ENCODE results near the gene VDAC1. TPM values are rescaled to one million over a fixed set of nuclear protein-coding genes. Genes with fewer than 3 reads are reported as not detected.
"Not testable (repeated sequence)": the region's sequence is repeated elsewhere in the genome, so short reads cannot be mapped to it uniquely, and the experiment has no call there.

The VDAC1 gene
- total RNA-seq, 3 donors from 2014 or later: 153 to 283 (median 246) TPM

DNA sequence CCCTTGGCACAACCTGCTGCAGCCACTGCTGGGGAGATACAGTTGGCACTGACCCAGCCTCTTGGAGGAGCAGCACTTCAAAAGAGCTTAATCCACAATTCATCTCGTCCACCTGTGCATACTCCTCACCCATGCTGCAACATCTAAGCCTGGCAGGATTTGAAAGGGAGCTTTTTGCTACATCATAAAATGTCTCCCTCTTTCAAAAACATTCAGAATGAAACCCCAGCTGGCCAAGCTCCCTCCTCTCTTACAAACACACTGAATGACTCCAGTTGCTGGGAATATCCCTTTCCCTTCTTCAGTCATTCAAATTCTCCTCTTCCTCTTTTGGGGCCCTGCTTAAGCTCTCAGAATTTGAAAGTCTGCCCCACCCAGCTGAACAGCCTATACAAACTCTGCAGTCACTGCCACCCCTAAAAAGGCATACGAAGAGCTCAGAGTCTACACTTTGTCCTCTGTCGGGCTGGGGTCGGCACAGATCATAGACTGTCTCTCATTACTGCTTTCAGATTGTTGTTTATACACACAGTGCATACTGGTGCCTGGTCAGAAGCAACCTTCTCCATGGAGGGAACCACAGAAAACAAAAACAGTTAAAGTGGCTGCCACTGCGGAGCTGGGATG lies 27.5 kb downstream of the VDAC1 start:
- TF ChIP-seq, protein P1, sequence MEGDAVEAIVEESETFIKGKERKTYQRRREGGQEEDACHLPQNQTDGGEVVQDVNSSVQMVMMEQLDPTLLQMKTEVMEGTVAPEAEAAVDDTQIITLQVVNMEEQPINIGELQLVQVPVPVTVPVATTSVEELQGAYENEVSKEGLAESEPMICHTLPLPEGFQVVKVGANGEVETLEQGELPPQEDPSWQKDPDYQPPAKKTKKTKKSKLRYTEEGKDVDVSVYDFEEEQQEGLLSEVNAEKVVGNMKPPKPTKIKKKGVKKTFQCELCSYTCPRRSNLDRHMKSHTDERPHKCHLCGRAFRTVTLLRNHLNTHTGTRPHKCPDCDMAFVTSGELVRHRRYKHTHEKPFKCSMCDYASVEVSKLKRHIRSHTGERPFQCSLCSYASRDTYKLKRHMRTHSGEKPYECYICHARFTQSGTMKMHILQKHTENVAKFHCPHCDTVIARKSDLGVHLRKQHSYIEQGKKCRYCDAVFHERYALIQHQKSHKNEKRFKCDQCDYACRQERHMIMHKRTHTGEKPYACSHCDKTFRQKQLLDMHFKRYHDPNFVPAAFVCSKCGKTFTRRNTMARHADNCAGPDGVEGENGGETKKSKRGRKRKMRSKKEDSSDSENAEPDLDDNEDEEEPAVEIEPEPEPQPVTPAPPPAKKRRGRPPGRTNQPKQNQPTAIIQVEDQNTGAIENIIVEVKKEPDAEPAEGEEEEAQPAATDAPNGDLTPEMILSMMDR (IDR thresholded peaks at IDR 0.05): no peak
- intact Hi-C loops (cut with DNase I, micrococcal nuclease): no loop called here
- H3K9me3 ChIP-seq: no peaks in the 10 kb centered on the region
- DNase-seq (no peak), ATAC-seq (no peak)
- no peaks in the 10 kb centered on the region for H3K4me1 ChIP-seq (ENCODE audit: low read depth)
- H3K36me3 ChIP-seq (ENCODE audit: low read depth): peaks cover 7% of the 10 kb centered on the region
- H3K4me3 ChIP-seq: no peak overlapping the region

DNA sequence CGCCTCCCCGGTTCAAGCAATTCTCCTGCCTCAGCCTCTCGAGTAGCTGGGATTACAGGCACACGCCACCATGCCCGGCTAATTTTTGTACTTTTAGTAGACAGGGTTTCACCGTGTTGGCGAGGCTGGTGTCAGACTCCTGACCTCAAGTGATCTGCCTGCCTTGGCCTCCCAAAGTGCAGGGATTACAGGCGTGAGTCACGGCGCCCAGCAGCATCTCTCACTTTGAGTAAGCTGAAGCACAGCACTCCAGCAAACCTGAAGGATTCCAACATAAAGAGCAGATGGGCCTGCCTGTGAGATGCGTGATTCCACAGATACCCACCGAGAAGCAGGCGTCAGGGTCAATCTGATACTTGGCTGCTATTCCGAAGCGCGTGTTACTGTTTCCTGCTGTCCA lies 29.2 kb downstream of the VDAC1 start:
- H3K4me1 ChIP-seq (ENCODE audit: low read depth); H3K9me3 ChIP-seq; H3K36me3 ChIP-seq (ENCODE audit: low read depth); H3K4me3 ChIP-seq; ATAC-seq; intact Hi-C loops (cut with DNase I, micrococcal nuclease); DNase-seq: not testable (repeated sequence)

DNA sequence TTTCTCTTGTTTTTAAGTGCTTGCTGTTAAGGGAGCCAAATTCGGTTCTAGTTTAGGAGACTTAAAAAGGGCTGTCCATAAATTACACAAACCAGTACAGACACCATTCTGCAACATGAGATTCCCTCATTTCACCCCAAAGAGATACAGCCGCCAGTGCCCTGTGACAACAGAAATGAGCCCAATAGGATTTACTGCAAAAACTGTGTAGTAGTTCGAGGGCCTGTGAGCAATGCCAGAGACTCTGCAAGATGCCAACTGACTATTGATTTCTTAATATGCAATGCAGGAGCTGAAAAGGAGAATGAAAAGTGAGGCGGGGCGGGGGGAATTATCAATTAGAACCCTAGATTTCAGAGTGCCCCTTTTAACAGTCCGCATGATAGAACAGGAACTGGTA lies 30.6 kb downstream of the VDAC1 start:
- no peak overlapping the region for H3K4me3 ChIP-seq
- no peak for ATAC-seq

DNA sequence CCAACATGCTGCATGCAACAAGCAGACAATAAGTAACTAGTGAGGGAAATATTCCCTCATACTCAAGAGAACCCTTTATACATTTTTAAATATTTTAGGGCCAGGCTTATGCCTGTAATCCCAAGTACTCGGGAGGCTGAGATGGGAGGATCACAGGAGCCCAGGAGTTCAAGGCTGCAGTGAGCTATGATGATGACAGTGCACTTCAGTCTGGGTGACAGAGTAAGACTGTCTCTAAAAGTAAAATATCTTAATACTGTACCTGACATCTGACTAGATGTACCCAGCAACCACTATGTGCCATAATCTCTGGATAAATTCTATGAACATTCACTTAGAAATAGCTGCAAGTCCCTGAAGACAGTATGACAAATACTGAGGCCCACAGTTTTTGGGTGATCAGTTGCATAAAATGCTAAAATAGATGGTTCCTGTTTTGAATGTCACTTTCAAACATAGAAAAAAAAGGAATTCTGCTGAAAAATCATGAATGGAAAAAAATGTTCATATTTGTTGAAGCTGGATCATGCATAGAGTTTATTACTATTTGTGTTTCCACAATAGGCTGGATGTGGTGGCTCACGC lies 34.4 kb downstream of the VDAC1 start:
- ATAC-seq: no peak
- TF ChIP-seq, protein P1 (IDR thresholded peaks at IDR 0.05): no peak

More for the DNA sequence above, 30.6 kb downstream of the VDAC1 start:
- DNase-seq: no peak
- Histone ChIP-seq H3K4me1 (ENCODE audit: low read depth) (peaks cover 2% of the 10 kb centered on the region), H3K9me3 (no peaks in the 10 kb centered on the region), H3K36me3 (ENCODE audit: low read depth) (peaks cover 7% of the 10 kb centered on the region)
- TF ChIP-seq, protein P1 (IDR thresholded peaks at IDR 0.05): no peak
- intact Hi-C loops (cut with DNase I, micrococcal nuclease): no loop called here

DNA sequence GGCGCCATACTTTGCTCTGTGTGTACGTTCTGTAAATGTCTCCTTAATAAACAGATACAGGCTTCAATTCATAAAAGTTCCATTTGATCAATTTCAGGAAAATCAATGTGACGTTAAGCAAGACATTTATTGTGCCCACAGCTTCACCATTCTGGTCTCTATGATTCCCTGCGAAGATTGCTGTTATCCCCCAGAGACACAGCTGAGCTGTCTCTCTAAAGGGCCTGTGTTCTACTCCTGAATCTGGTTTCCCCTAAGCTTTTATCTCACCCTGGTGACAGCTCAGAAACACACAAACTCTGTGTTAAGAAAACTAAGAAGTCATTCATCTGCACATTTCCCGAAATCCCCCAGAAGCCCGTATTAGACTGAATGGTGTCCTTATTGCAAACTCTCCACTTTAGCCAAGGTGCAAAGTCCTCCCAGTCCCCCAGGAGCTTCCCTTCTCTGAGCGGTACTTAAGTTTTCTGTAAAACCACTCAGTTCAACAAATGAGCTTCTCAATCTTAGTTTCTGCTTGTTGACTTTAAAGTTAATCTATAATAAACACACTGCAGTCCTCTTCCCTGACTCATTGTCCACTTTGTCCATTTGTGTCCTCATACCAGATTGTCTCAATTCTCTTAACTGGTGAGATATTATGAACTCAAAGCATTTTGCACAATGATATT lies 35.0 kb downstream of the VDAC1 start:
- H3K36me3 ChIP-seq (ENCODE audit: low read depth): no peaks in the 10 kb centered on the region
- ATAC-seq: no peak
- H3K4me1 ChIP-seq (ENCODE audit: low read depth): peaks cover 3% of the 10 kb centered on the region
- intact Hi-C loops (cut with DNase I, micrococcal nuclease): no loop called here
- H3K4me3 ChIP-seq: no peak overlapping the region
- TF ChIP-seq, protein P1 (IDR thresholded peaks at IDR 0.05): no peak
- no peaks in the 10 kb centered on the region for H3K9me3 ChIP-seq
- DNase-seq: no peak

More for the DNA sequence above, 34.4 kb downstream of the VDAC1 start:
- peaks cover 2% of the 10 kb centered on the region for H3K36me3 ChIP-seq (ENCODE audit: low read depth)
- intact Hi-C loops (cut with DNase I, micrococcal nuclease): no loop called here
- H3K9me3 ChIP-seq: no peaks in the 10 kb centered on the region
- peaks cover 3% of the 10 kb centered on the region for H3K4me1 ChIP-seq (ENCODE audit: low read depth)
- no peak overlapping the region for H3K4me3 ChIP-seq
- DNase-seq: no peak
